ENCODE data around the gene RHBDD2.

RHBDD2 gene

DNA sequence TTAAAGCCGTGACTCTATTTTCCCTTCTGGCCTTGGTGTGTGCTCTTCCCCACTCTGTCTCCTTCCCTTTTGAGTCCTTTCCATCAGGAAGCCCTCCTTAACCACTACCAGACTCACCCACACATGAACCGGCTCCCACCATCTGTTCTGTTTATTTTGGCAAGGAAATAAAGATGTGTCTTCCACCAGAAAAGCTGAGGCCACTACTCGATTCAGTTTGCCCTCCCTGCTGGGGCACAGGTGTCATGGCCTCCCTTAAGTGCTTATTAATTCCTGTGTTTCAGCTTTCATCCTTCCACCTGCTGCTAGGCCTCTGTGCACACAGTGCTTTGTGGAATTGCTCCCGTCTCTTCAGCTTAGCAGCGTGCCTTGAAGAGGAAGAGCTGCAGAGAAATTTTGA, 52.8 kb downstream of the RHBDD2 start:
- no peaks in the 10 kb centered on the region for H3K27me3 Mint-ChIP-seq
- H3K27ac Mint-ChIP-seq = no peak overlapping the region
- peaks cover 0 to 2% of the 10 kb centered on the region in 2 donors for H3K9me3 Mint-ChIP-seq
- ATAC-seq (replicated peaks) (no peak), DNase-seq (no peak)
- H3K4me3 Mint-ChIP-seq = no peak overlapping the region
- H3K4me1 Mint-ChIP-seq = peaks cover 19% of the 10 kb centered on the region in 2 donors
- peaks cover 13 to 35% of the 10 kb centered on the region in 2 donors for H3K36me3 Mint-ChIP-seq

DNA sequence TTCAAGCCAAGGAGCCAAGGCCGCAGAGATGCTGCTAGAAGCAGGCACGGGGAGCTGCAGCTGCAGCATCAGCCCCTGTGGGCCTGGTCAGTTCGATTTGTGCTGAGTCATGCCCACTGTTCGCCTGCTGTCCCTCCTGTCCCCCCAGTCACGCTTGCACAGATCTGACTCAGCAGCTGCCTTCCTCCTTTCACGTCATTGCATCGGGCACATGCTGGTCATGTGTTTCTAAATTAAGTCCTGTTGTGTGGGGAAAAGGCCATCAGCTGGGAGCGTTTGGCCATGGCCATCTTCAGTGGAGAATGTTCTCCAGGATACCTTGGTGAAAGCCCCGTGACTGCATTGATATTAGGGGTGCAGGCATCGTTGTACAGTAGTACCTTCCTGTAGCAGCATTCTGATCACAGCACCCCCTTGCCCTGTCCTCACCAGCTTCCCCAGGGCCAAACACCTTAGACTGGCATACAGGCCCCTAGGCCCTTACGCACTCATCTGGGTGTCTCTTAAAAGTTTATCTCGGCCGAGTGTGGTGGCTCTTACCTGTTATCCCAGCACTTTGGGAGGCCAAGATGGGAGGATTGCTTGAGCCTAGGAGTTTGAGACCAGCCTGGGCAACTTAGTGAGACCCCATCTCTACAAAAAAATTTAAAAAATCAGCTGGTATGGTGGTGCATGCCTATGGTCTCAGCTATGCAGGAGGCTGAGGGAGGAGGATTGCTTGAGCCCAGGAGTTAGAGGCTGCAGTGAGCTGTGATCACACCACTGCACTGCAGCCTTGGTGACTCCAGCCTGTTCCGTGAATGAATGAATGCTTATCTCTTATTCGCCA, 59.3 kb downstream of the RHBDD2 start:
- DNase-seq = no peak
- no peak for ATAC-seq (replicated peaks)
- Mint-ChIP-seq H3K27me3 (no peaks in the 10 kb centered on the region), H3K4me3 (no peak overlapping the region), H3K36me3 (peaks cover 25 to 28% of the 10 kb centered on the region in 2 donors), H3K4me1 (peaks cover 10 to 12% of the 10 kb centered on the region in 2 donors), H3K9me3 (no peaks in the 10 kb centered on the region), H3K27ac (no peak overlapping the region)
